Stimulated activated CD8-positive, alpha-beta memory T cell treated with anti-CD3 and anti-CD28 coated beads, Interleukin-15, amount 100 ng/mL, for 4 hours (primary cell): Measurements from ENCODE around the gene FNDC11.
"Not testable (repeated sequence)": the region's sequence is repeated elsewhere in the genome, so short reads cannot be mapped to it uniquely, and the experiment has no call there.

Source experiments
- DNase-seq, 2 donors: peaks; one replicate each; pipeline ENCODE4 v3.0.0-alpha.2; 2020; ENCODE audit warnings: low read depth in 2 of 2

FNDC11 gene

DNA sequence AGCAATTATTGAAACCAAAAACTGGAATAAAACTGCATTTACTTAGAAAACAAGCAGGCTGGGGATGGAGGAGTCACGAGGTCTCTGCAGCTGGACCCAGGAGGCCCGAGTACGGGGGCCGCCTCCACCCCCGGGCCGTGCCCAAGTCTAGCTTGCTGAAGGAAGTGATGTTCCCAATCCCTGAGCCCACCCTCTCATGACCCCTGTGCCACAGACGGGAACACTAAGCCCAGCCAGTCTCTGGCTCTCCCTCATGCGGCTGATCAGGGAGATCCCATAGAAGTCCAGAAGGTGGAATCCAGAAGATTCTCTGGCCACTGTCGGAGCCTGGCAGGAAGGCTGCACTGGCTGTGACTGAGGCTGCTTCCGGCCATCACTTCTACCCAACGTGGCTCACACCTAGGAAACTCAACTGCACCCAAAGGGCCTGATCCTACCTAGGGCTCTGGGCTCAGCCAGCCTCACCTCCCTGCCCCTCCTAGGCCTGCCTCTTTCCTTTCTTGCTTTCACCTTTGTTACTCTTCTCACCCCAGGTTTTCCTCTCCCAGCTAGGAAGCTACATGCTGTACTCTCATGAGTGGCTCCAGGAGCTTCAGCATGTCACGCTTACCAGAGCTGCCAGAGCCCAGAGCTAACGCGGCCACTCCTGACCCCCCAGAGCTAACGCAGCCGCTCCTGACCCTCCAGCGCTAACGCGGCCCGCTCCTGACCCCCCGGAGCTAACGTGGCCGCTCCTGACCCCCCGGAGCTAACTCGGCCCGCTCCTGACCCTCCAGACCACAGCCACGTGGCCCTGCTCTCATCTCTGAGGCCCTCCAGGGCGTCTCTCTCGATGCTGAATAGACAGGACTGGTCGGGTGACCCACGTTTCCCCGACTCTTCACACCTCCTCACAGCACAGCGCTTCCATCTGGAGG lies 44.8 kb downstream of the FNDC11 start:
- no peak for DNase-seq

DNA sequence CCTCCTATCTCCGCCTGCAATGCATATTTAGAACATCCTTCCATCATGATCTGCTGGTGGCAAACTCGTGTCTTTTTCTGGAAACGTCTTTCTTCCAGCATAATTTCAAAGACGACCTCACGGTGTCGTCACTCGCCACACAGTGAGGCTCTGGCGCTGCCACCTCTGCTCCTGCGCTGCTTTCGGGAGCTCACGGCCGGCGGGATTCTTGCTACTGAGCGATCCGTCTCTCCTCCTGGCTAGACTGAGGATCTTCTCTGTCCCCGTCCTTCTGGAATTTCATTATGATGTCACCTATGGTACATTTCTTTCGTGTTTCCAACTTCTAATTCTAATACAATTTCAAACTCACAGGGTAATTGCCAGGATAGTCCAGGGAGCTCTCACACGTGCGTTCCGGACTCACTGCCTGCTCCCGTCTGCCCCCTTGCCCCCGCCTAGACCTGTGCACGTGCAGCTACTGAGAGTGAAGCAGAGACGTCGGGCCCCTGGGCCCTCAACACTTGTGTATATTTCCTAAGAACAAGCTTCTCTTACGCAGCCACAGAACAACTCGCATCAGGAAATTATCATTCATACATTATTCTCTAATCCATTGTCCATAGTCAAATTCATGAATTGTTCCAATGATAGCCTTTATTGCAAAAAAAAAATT lies 45.6 kb downstream of the FNDC11 start:
- no peak for DNase-seq

DNA sequence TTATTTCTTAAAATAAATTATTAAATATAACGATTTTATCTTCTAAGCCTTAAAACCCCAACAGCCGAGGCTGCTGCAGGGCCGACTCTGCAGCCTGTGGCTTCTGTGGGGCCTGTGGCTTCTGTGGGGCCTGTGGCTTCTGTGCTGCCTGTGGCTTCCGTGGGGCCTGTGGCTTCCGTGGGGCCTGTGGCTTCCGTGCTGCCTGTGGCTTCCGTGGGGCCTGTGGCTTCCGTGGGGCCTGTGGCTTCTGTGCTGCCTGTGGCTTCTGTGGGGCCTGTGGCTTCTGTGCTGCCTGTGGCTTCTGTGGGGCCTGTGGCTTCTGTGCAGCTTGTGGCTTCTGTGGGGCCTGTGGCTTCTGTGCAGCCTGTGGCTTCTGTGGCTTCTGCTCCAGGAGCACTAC lies 47.7 kb downstream of the FNDC11 start:
- DNase-seq, result not testable (repeated sequence)

DNA sequence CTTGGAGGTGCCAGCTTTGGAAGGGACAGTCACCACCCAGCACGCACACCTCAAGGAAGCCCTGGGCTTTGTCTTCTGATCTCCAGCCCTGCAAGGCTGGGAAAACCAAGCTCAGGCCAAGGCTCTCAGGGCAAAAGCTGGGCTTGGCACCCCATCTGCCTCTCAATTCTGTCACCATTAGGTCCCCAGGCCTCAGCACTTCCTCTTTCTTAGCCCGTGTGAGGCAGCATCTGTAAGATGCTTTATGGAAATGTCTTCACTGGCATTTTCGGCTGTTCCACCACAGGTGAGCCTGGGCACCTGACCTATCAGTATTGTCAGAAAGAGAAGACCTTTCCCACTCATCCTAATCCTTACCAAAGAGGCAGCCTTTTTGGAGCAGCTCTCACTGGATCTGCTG lies 48.4 kb downstream of the FNDC11 start:
- DNase-seq, result no peak
